Measurements from ENCODE around the gene TSPAN5. TPM values are rescaled to one million over a fixed set of nuclear protein-coding genes. Genes with fewer than 3 reads are reported as not detected.

TSPAN5 gene
- total RNA-seq, 1 donor from 2014 or later: 14.7 TPM

DNA sequence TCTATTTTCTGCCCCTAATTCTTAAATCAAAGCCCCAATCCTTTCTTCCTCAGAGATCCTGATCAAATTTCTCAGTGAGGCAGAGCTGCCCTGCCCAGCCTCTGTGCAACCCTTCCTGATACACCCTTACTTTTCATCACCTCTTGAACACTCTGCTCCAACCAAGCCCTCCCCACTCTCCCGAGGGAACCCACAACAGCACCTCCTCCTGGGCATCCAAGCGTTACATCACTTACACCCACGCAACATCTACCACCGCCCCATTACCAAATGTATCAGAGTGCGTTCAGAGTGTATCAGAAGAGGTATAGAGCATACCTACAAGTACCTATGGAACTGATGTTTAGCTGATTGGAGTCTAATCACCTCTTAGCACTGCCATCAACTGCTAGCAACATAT is 210.8 kb downstream of the TSPAN5 start:
- TF ChIP-seq, protein P1, sequence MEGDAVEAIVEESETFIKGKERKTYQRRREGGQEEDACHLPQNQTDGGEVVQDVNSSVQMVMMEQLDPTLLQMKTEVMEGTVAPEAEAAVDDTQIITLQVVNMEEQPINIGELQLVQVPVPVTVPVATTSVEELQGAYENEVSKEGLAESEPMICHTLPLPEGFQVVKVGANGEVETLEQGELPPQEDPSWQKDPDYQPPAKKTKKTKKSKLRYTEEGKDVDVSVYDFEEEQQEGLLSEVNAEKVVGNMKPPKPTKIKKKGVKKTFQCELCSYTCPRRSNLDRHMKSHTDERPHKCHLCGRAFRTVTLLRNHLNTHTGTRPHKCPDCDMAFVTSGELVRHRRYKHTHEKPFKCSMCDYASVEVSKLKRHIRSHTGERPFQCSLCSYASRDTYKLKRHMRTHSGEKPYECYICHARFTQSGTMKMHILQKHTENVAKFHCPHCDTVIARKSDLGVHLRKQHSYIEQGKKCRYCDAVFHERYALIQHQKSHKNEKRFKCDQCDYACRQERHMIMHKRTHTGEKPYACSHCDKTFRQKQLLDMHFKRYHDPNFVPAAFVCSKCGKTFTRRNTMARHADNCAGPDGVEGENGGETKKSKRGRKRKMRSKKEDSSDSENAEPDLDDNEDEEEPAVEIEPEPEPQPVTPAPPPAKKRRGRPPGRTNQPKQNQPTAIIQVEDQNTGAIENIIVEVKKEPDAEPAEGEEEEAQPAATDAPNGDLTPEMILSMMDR (IDR thresholded peaks at IDR 0.05; ENCODE audit: unreplicated experiment): no peak
- H3K4me1 Mint-ChIP-seq: no peaks in the 10 kb centered on the region
- H3K27me3 Mint-ChIP-seq (ENCODE audit: low read depth): no peaks in the 10 kb centered on the region
- H3K9me3 Mint-ChIP-seq: peaks cover 2% of the 10 kb centered on the region
- peaks cover 4% of the 10 kb centered on the region for H3K36me3 Mint-ChIP-seq
- DNase-seq (ENCODE audit: low spot score in 2 of 2, unreplicated experiment in 2 of 2): no peak
- no peak overlapping the region for H3K27ac Mint-ChIP-seq
- H3K4me3 Mint-ChIP-seq: no peak overlapping the region

DNA sequence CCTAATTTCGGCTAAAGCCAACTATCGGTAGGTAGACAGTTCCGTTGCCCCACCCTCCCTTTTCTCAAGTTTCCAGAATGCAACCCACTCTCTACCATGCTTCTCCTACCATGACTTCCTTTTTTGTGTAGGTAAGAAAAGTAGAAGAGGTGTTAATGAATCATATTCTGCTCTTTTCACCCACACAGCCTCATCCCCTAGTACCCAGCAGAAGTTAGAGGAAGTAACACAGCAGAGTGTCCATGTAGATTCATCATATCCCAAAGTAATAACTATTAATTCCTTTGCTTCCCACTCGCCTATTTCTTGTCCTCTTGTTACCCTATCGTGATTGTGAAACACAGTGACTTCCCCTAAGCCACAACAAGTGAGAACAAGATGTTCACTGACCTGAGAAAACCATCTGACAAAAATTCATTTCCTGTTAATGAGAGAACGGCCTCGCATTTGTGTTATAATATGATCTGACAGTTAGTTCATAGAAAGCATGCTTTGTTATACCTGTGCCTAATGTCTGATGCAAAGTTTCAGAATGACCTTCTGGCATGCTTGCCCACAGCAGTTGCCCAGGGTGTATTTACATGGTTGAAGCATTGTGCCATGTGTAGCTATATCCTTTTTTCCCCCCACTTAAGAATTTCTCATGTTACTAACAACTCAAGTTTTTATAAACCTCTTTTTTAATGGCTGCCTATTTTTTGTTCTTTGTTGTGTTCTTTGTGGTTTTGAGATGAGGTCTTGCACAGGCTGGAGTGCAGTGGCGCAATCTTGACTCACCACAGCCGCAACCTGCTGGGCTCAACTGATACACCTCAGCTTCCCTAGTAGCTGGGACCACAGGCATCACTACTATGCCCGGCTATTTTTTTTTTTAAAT is 211.7 kb downstream of the TSPAN5 start:
- Mint-ChIP-seq H3K27ac (no peak overlapping the region), H3K4me3 (no peak overlapping the region), H3K4me1 (no peaks in the 10 kb centered on the region), H3K27me3 (ENCODE audit: low read depth) (no peaks in the 10 kb centered on the region), H3K36me3 (peaks cover 8% of the 10 kb centered on the region), H3K9me3 (no peaks in the 10 kb centered on the region)
- no peak for DNase-seq (ENCODE audit: low spot score in 2 of 2, unreplicated experiment in 2 of 2)
- TF ChIP-seq, protein P1 (IDR thresholded peaks at IDR 0.05; ENCODE audit: unreplicated experiment): no peak

DNA sequence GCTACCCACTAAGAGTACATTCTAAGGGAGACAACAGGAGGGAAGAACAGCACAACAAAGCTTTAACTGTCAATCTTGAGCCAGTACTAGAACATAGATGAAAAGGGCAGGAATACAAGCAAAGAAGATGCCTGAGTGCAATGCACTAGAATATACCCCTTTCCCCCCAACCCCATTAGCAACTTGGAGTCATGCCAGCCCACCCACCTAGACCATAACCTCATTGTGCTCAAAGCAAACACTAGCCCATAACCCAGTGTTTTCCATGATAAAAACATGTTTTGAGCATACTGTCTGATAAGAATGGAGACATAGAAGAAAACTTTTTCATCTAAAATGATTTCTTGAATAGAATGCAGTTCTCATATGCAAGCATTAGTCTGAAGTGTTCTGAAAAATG is 214.0 kb downstream of the TSPAN5 start:
- TF ChIP-seq, protein P1 (IDR thresholded peaks at IDR 0.05; ENCODE audit: unreplicated experiment): no peak
- Mint-ChIP-seq H3K27ac (no peak overlapping the region), H3K9me3 (no peaks in the 10 kb centered on the region)

DNA sequence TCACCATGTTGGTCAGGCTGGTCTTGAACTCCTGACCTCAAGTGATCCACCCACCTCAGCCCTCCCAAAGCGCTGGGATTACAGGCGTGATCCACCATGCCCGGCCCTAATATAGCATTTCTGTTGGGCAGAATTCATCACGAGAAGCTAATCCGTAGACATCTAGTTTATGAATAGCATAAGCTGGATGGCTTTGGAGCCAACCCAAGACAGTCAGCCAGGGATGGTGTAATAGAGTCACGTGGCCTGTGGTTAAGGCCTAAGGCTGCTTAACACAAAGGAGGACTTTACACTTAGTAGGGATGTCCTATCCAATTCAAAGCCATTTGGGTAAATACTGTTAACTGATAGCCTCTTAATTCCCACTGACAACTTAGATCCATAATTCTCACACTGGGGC is 223.6 kb downstream of the TSPAN5 start:
- peaks cover 17% of the 10 kb centered on the region for H3K36me3 Mint-ChIP-seq
- H3K4me1 Mint-ChIP-seq: no peaks in the 10 kb centered on the region
- TF ChIP-seq, protein P1 (IDR thresholded peaks at IDR 0.05; ENCODE audit: unreplicated experiment): no peak
- DNase-seq (ENCODE audit: low spot score in 2 of 2, unreplicated experiment in 2 of 2): no peak
- no peak overlapping the region for H3K4me3 Mint-ChIP-seq
- H3K27me3 Mint-ChIP-seq (ENCODE audit: low read depth): no peaks in the 10 kb centered on the region
- H3K27ac Mint-ChIP-seq: no peak overlapping the region
- H3K9me3 Mint-ChIP-seq: peaks cover 6% of the 10 kb centered on the region

More for the DNA sequence above, 214.0 kb downstream of the TSPAN5 start:
- Mint-ChIP-seq H3K36me3 (peaks cover 12% of the 10 kb centered on the region), H3K4me1 (no peaks in the 10 kb centered on the region), H3K27me3 (ENCODE audit: low read depth) (no peaks in the 10 kb centered on the region), H3K4me3 (no peak overlapping the region)
- DNase-seq (ENCODE audit: low spot score in 2 of 2, unreplicated experiment in 2 of 2): no peak

DNA sequence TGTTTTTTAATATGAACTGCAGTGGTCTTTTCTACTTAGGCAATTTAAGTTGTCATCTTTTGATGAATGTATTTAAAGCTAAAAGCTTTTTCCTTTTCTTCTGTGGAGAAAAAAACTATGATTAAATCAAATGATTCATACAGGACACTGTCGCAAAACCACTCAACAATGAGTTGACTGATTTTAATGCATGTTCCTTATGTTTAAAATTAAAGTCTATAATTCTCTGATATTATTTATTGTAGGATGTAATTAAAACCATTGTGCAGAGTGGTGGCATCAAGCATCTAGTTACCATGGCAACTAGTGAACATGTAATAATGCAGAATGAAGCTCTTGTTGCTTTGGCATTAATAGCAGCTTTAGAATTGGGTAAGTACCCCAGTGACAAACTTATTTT is 224.7 kb downstream of the TSPAN5 start:
- TF ChIP-seq, protein P1 (IDR thresholded peaks at IDR 0.05; ENCODE audit: unreplicated experiment): no peak
- H3K9me3 Mint-ChIP-seq: peaks cover 6% of the 10 kb centered on the region

More for the DNA sequence above, 224.7 kb downstream of the TSPAN5 start:
- Mint-ChIP-seq H3K36me3 (peaks cover 14% of the 10 kb centered on the region), H3K4me1 (no peaks in the 10 kb centered on the region), H3K27ac (no peak overlapping the region), H3K27me3 (ENCODE audit: low read depth) (no peaks in the 10 kb centered on the region), H3K4me3 (no peak overlapping the region)
- no peak for DNase-seq (ENCODE audit: low spot score in 2 of 2, unreplicated experiment in 2 of 2)

Data from mesothelial cell of epicardium (in vitro differentiated cells).